Tibial nerve (tissue), 4 donors: ENCODE results near the gene RP9. TPM values are rescaled to one million over a fixed set of nuclear protein-coding genes. Genes with fewer than 3 reads are reported as not detected.

Source experiments
- DNase-seq, 2 donors: peaks; one replicate each; pipeline ENCODE4 v3.0.0-alpha.2; 2019; ENCODE audit warnings: low spot score in 2 of 2
- H3K27ac ChIP-seq, 4 donors: fragments of 200-600 bp; sonication (generic) in 3 of 4; one replicate each; pipeline ENCODE4 v1.5.1; 2017 to 2019; ENCODE audit warnings: mild to moderate bottlenecking in 1 of 4
- H3K27me3 ChIP-seq, 2 donors: fragments of 200-600 bp; sonication (generic) in 1 of 2; one replicate each; pipeline versions ENCODE4 v1.5.1 to v1.6.0; 2017 to 2019
- H3K36me3 ChIP-seq, 3 donors: fragments of 200-600 bp; sonication (generic); one replicate each; pipeline ENCODE4 v1.5.1; 2018 to 2019
- H3K4me1 ChIP-seq, 4 donors: fragments of 200-600 bp; sonication (generic) in 3 of 4; one replicate each; pipeline ENCODE4 v1.5.1; 2017 to 2019
- H3K4me3 ChIP-seq, 4 donors: fragments of 200-600 bp; sonication (generic) in 3 of 4; one replicate each; pipeline ENCODE4 v1.5.1; 2017 to 2019; ENCODE audit warnings: mild to moderate bottlenecking in 1 of 4, moderate library complexity in 1 of 4
- H3K9me3 ChIP-seq, 4 donors: fragments of 200-600 bp; sonication (generic) in 3 of 4; one replicate each; pipeline ENCODE4 v1.5.1; 2017 to 2019
- EP300 ChIP-seq, 2 donors: sonication (generic); formaldehyde crosslinking; IDR thresholded peaks; one replicate each; pipeline ENCODE4 v1.6.1; 2017; ENCODE audit warnings: antibody characterized with exemption in 2 of 2, mild to moderate bottlenecking in 1 of 2
- POLR2A ChIP-seq, 2 donors: fragments of 450-650 bp; IDR thresholded peaks; one replicate each; pipeline ENCODE4 v1.6.1; 2017; ENCODE audit warnings: antibody characterized with exemption in 2 of 2, mild to moderate bottlenecking in 2 of 2, moderate library complexity in 2 of 2
- WGBS, 2 donors: methylation state at CpG; one replicate each; pipeline ENCODE4 v1.1.5; 2018; 5-methylcytosine and 5-hydroxymethylcytosine counted together
- total RNA-seq, 4 donors: library from RNA; depleted of rRNA; stranded (reverse); fragments of >200 nt; gene quantifications; one replicate each; pipeline ENCODE4 v1.1.0, GENCODE V29; 2016
- TF ChIP-seq, protein P1 (sequence below), 5 experiments: fragments of 200-600 bp in 3 of 5; fragments of 450-650 bp in 2 of 5; sonication (generic) in 3 of 5; IDR thresholded peaks; one replicate each; pipeline ENCODE4 v1.5.1; 2016 to 2019; ENCODE audit warnings: antibody characterized with exemption in 5 of 5, mild to moderate bottlenecking in 3 of 5, moderate library complexity in 2 of 5

The RP9 gene
- total RNA-seq, 4 donors from 2014 or later = 7.5 to 22.9 (median 16.9) TPM

DNA sequence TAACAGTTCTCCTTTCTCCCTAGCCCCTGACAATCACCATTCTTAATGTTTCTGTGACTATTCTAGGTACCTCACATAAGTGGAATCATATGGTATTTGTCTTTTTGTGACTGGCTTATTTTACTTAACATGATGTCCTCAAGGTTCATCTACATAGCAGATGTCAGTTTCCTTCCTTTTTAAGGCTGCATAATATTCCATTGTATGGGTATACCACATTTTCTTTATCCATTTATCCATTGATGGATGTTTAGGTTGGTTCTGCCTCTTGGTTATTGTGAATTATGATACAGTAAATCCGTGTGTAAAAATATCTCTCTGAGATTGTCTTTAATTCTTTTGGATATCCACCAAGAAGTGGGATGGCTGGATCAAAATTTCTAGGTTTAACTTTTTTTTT is 33.4 kb upstream of the RP9 start:
- H3K36me3 ChIP-seq = peaks cover 0 to 7% (median 0%) of the 10 kb centered on the region in 3 donors
- no peaks in the 10 kb centered on the region for H3K27me3 ChIP-seq
- peaks cover 0 to 4% (median 0%) of the 10 kb centered on the region in 4 donors for H3K4me1 ChIP-seq
- no peak for DNase-seq
- no peak overlapping the region for H3K27ac ChIP-seq
- 92% methylated on average over 1 of the region's 1 CpG for WGBS, 2 donors
- H3K4me3 ChIP-seq = no peak overlapping the region
- no peak for TF ChIP-seq EP300 (IDR thresholded peaks at IDR 0.05)
- TF ChIP-seq POLR2A (IDR thresholded peaks at IDR 0.05) = no peak
- TF ChIP-seq, protein P1, sequence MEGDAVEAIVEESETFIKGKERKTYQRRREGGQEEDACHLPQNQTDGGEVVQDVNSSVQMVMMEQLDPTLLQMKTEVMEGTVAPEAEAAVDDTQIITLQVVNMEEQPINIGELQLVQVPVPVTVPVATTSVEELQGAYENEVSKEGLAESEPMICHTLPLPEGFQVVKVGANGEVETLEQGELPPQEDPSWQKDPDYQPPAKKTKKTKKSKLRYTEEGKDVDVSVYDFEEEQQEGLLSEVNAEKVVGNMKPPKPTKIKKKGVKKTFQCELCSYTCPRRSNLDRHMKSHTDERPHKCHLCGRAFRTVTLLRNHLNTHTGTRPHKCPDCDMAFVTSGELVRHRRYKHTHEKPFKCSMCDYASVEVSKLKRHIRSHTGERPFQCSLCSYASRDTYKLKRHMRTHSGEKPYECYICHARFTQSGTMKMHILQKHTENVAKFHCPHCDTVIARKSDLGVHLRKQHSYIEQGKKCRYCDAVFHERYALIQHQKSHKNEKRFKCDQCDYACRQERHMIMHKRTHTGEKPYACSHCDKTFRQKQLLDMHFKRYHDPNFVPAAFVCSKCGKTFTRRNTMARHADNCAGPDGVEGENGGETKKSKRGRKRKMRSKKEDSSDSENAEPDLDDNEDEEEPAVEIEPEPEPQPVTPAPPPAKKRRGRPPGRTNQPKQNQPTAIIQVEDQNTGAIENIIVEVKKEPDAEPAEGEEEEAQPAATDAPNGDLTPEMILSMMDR (IDR thresholded peaks at IDR 0.05) = no peak
- H3K9me3 ChIP-seq = peaks cover 0 to 6% (median 0%) of the 10 kb centered on the region in 4 donors

DNA sequence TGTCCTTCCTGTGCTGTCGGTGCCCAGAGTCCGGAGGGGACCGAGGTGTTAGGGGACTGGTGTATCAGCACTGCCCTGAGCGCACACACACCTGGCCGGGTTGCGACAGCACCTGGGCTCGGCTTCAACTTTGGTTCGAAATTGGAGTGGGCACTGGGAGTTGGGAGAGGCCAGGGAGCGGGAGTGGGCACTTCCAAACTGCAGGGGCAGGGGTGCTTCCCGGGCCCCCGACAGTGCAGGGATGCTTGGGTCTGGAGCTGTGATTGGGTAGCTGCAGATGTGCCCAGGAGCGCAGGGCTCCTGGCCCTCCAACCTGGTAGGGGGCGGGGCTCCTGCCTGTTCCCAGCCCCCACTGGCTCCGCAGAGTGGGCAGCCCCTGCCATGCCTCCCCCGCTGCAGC is 27.9 kb upstream of the RP9 start:
- H3K9me3 ChIP-seq = peaks cover 0 to 6% (median 0%) of the 10 kb centered on the region in 4 donors
- 91 to 94% methylated on average over 15 of the region's 15 CpGs for WGBS, 2 donors
- H3K4me1 ChIP-seq = peaks cover 0 to 6% (median 0%) of the 10 kb centered on the region in 4 donors
- H3K27ac ChIP-seq = no peak overlapping the region
- H3K4me3 ChIP-seq = no peak overlapping the region
- peaks cover 0 to 7% (median 0%) of the 10 kb centered on the region in 3 donors for H3K36me3 ChIP-seq
- TF ChIP-seq EP300 (IDR thresholded peaks at IDR 0.05) (no peak), POLR2A (IDR thresholded peaks at IDR 0.05) (no peak)
- TF ChIP-seq, protein P1 (IDR thresholded peaks at IDR 0.05) = no peak
- no peaks in the 10 kb centered on the region for H3K27me3 ChIP-seq
- DNase-seq = no peak

GRCh38 chr7:33130184-33130583 is 21.0 kb upstream of the RP9 start:
- H3K4me1 ChIP-seq = peaks cover 0 to 34% (median 12%) of the 10 kb centered on the region in 4 donors
- H3K27me3 ChIP-seq = no peaks in the 10 kb centered on the region
- TF ChIP-seq EP300 (IDR thresholded peaks at IDR 0.05) (no peak), POLR2A (IDR thresholded peaks at IDR 0.05) (no peak)
- TF ChIP-seq, protein P1 (IDR thresholded peaks at IDR 0.05) = no peak
- 15 to 18% methylated on average over 3 of the region's 3 CpGs for WGBS, 2 donors
- no peaks in the 10 kb centered on the region for H3K9me3 ChIP-seq
- peaks cover 0 to 7% (median 0%) of the 10 kb centered on the region in 3 donors for H3K36me3 ChIP-seq
- H3K27ac ChIP-seq = peak overlapping the region in 2 of 4 donors; percentile 83 to 92
- H3K4me3 ChIP-seq = peak overlapping the region; percentile 58 to 89 (median 76)
- DNase-seq = no peak

DNA sequence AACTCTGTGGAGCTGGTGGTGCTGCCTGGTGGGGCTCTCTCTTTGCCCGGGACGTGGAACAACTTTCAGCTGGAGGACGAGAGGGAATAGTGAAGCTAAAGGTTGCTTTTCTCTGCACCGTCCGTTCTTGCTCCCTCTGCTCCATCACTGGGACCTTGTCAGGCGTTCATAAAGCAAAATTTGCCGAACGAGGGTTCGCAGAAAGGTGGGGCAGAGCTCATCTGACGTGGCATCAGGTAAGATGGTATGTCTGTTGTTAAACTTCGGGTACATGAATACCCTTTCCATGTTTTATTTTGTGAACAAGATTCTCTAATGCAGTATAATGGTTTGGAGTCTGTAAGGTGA is 20.6 kb upstream of the RP9 start:
- H3K4me3 ChIP-seq = peak overlapping the region; percentile 58 to 89 (median 76)
- H3K27ac ChIP-seq = peak overlapping the region in 3 of 4 donors; percentile 83 to 92 (median 84)
- TF ChIP-seq POLR2A (IDR thresholded peaks at IDR 0.05) = no peak
- TF ChIP-seq EP300 (IDR thresholded peaks at IDR 0.05) = no peak
- TF ChIP-seq, protein P1 (IDR thresholded peaks at IDR 0.05) = no peak
- H3K36me3 ChIP-seq = peaks cover 0 to 3% (median 0%) of the 10 kb centered on the region in 3 donors
- 1% methylated on average over 11 of the region's 11 CpGs for WGBS, 2 donors
- DNase-seq = no peak
- peaks cover 0 to 34% (median 12%) of the 10 kb centered on the region in 4 donors for H3K4me1 ChIP-seq
- no peaks in the 10 kb centered on the region for H3K27me3 ChIP-seq
- H3K9me3 ChIP-seq = no peaks in the 10 kb centered on the region

DNA sequence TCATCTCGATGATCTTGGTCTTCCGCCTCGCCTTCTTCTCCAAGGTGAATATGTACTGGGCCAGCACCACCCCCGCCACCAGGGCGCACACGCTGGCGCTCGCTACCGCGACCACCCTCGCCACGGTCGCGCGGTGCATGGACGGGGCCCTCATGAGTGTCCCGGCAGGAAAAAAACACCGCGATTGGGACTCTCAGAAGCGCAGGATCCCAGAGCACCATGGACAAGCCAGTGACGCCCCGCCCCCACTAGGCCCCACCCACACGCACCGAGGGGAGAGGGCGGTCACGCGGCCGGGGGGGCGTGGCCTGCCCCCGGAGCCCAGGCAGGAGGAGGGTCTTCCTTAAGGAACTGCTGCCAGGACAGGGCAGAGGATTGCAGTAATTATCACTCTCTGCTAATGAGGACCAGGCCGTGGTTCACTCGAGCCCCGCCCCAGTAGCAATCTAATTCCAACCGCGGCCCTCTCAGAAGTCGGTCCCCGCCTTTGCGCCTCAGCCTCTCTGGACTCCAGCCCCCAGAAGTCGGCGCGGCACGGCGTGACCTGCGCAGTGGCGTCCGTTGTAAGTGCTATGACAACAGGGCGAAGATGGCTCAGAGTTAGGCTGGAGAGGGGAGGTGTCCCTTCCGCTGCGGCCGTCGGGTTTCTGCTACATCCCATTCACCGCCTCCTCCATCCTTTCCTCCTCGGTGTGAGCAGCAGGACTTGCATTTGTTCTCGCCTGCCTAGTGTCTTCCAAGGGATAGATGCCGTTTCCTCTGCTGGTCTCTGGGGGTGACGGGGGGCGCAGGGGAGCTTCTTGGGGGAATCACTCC is 20.0 kb upstream of the RP9 start, which contains the start of gene BBS9:
TSS of gene BBS9 (plus strand) at position 575 of the 816 bp plus-strand sequence. CDS start 16,689 bp downstream, outside the sequence.
- DNase-seq = peak; percentile 92 to 97
- H3K27ac ChIP-seq = peak within 1 kb of the TSS; percentile 82 to 92 (median 84)
- peaks cover 0 to 34% (median 12%) of the 10 kb centered on the region in 4 donors for H3K4me1 ChIP-seq
- H3K4me3 ChIP-seq = peak within 1 kb of the TSS; percentile 58 to 89 (median 76)
- no peaks in the 10 kb centered on the region for H3K36me3 ChIP-seq
- 1% methylated on average over 50 to 55 of the region's 57 CpGs for WGBS, 2 donors
- peak; percentile 32 to 76 for TF ChIP-seq EP300 (IDR thresholded peaks at IDR 0.05)
- TF ChIP-seq POLR2A (IDR thresholded peaks at IDR 0.05) = peak; percentile 13 to 59
- TF ChIP-seq, protein P1 (IDR thresholded peaks at IDR 0.05) = no peak
- H3K9me3 ChIP-seq = no peaks in the 10 kb centered on the region
- H3K27me3 ChIP-seq = no peaks in the 10 kb centered on the region
